ENCODE results near the gene MCTP1. TPM values are rescaled to one million over a fixed set of nuclear protein-coding genes. Genes with fewer than 3 reads are reported as not detected.

The MCTP1 gene
- total and polyA plus RNA-seq, 10 of the 15 experiments (the other 5 are each of a cell fraction or from before 2014, with no cell fraction given) = 12.6 to 45.9 (median 18.8) TPM

- in situ Hi-C loops (cut with MboI) (no loop called here), intact Hi-C loops (cut with micrococcal nuclease; ENCODE audit: unreplicated experiment) (no loop called here)
- ATAC-seq (no peak), DNase-seq (ENCODE audit: low read depth, low spot score) (no peak), FAIRE-seq (no peak)
- SMC1A ChIA-PET (ENCODE audit: uncharacterized antibody, unreplicated experiment) = interaction anchor here (1.2 to 1.6 kb wide), 2 partner anchors 9 to 31 kb away, joined by 3 to 8 read pairs; no protein-coding TSS in a partner anchor
- H3K9ac ChIP-seq (ENCODE audit: control insufficient read depth, insufficient read depth, low read length) = no peak overlapping the region
- H3K27ac ChIP-seq (ENCODE audit: control insufficient read depth, insufficient read depth) = no peak overlapping the region
- BruUV-seq (replicated peaks) = no TSS peak
- CTCF ChIA-PET = interaction anchor here (3.3 kb wide), 1 partner anchor 24 kb away, joined by 10 read pairs; no protein-coding TSS in a partner anchor
- POLR2A ChIA-PET = no interaction called here
- H3K9me3 ChIP-seq (replicated peaks; ENCODE audit: control insufficient read depth, insufficient read depth, low read length) = no peaks in the 10 kb centered on the region
- no peaks in the 10 kb centered on the region for H3K79me2 ChIP-seq (ENCODE audit: control insufficient read depth, insufficient read depth, low read length)
- no peak overlapping the region for H3K4me2 ChIP-seq (ENCODE audit: control insufficient read depth, insufficient read depth)
- WGBS (ENCODE audit: insufficient coverage, insufficient replicate concordance, low lambda C conversion rate, missing lambda C conversion rate) = 29% methylated on average over 4 of the region's 4 CpGs
- RAD21 ChIA-PET (ENCODE audit: unreplicated experiment) = no interaction called here
- H2AFZ ChIP-seq (ENCODE audit: control insufficient read depth, low read depth, low read length) = no peak overlapping the region
- no peaks in the 10 kb centered on the region for H3K4me1 ChIP-seq (ENCODE audit: control insufficient read depth, insufficient read depth, low read length)
- no peak overlapping the region for H3K4me3 ChIP-seq
- no peaks in the 10 kb centered on the region; a peak in 1 of 4 replicates for H3K36me3 ChIP-seq (ENCODE audit: control insufficient read depth in 2 of 2, insufficient read depth in 2 of 2, low read length in 1 of 2)
- no peaks in the 10 kb centered on the region for H4K20me1 ChIP-seq (ENCODE audit: control insufficient read depth, insufficient read depth)
- no peaks in the 10 kb centered on the region for H3K27me3 ChIP-seq (replicated peaks in 1 of 2; ENCODE audit: control insufficient read depth in 2 of 2, insufficient read depth in 2 of 2, low read length in 1 of 2)
- TF ChIP-seq TBL1XR1 (IDR thresholded peaks at IDR 0.05; ENCODE audit: low read depth, low read length) = no peak
- no peak for TF ChIP-seq MTA3 (IDR thresholded peaks at IDR 0.05; ENCODE audit: borderline replicate concordance, low read length)
- TF ChIP-seq IRF5 (IDR thresholded peaks at IDR 0.05; ENCODE audit: borderline replicate concordance) = no peak
- no peak for TF ChIP-seq CREM (IDR thresholded peaks at IDR 0.05; ENCODE audit: low read depth)
- no peak for TF ChIP-seq NKRF (conservative IDR thresholded peaks at IDR 0.05)
- TF ChIP-seq YY1 (IDR thresholded peaks at IDR 0.05; ENCODE audit: low read depth, low read length) = no peak
Observed at GRCh38 chr5:94761786-94762185, 523.1 kb downstream of the MCTP1 start.

Measured in GM12878 (cell line).